Measurements from ENCODE around the gene CLASP1.
"Not testable (repeated sequence)": the region's sequence is repeated elsewhere in the genome, so short reads cannot be mapped to it uniquely, and the experiment has no call there.

CLASP1 gene

DNA sequence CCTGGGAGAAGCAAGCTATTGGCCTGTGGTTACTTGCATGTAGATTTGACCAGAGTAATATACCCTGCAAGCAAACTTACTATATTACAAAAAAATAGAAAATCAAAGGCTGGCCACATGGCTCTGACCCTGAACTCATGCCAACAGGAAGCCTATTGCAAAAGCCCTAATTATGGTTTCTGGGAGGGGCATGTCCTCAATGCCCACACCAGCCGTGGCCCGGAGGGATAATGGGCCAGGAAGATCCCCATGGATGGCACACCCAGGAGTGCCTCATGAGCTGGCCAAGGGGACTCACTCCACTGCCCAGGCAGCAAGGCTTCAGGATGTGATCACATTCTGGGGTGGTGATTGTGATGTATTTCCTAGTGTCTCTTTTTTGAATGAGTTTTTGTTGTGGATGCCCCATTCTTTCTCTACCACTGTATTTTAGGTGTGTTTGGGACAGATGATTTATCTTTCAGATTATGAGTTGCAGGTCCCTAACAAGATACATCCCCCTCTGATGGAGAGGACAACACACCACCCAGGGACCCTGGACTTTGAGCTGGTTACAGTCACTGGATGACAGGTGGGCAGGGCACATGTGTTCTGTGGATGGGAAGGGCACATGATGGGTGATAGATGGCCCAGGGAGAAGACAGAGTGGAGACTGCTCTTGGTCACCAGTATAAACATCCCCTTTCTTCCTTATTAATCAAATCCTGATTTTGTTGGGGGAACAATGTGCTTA is 345.6 kb downstream of the CLASP1 start:
- H3K4me3 ChIP-seq (replicated peaks in 1 of 2; ENCODE audit: low read depth in 2 of 2, low read length in 2 of 2), result no peak overlapping the region
- DNase-seq (ENCODE audit: low read depth in 2 of 2), result no peak
- TF ChIP-seq, protein P1, sequence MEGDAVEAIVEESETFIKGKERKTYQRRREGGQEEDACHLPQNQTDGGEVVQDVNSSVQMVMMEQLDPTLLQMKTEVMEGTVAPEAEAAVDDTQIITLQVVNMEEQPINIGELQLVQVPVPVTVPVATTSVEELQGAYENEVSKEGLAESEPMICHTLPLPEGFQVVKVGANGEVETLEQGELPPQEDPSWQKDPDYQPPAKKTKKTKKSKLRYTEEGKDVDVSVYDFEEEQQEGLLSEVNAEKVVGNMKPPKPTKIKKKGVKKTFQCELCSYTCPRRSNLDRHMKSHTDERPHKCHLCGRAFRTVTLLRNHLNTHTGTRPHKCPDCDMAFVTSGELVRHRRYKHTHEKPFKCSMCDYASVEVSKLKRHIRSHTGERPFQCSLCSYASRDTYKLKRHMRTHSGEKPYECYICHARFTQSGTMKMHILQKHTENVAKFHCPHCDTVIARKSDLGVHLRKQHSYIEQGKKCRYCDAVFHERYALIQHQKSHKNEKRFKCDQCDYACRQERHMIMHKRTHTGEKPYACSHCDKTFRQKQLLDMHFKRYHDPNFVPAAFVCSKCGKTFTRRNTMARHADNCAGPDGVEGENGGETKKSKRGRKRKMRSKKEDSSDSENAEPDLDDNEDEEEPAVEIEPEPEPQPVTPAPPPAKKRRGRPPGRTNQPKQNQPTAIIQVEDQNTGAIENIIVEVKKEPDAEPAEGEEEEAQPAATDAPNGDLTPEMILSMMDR (IDR thresholded peaks at IDR 0.05; ENCODE audit: low read depth, low read length), result no peak

DNA sequence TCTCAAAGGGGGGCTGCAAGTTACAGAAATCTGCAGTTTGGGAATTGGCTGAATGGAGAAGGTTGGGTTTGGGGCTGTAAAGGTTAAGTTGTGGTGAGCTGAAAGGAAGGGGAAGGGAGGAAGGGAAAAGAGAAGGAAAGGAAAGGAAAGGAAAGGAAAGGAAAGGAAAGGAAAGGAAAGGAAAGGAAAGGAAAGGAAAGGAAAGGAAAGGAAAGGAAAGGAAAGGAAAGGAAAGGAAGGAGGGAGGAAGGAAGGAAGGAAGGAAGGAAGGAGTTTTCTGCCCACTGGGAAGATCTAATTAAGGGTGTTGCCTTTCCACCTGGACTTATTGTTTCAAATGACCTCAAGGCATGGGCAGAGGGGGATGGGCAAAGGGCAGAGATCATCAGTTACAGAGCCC is 348.1 kb downstream of the CLASP1 start:
- not testable (repeated sequence) for DNase-seq (ENCODE audit: low read depth in 2 of 2); H3K4me3 ChIP-seq (replicated peaks in 1 of 2; ENCODE audit: low read depth in 2 of 2, low read length in 2 of 2)

DNA sequence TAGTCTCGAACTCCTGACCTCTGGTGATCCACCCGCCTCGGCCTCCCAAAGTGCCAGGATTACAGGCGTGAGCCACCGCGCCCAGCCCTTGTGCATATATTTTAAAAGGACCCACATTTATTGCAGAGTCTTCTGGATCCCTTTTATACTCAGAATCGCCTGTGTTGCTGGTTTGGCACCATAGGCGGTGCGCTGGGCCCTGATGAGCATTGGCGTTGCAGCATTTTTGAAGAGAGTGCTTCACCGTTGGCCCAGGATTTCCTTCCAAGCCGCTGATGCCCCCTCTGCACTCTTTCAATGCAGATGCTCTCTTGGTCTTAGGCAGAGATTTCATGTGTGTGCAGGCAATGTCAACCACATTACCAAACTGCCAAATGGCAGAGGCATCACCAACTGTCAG is 350.8 kb downstream of the CLASP1 start:
- TF ChIP-seq, protein P1 (IDR thresholded peaks at IDR 0.05; ENCODE audit: low read depth, low read length), result no peak
- no peak for DNase-seq (ENCODE audit: low read depth in 2 of 2)
- no peak overlapping the region for H3K4me3 ChIP-seq (replicated peaks in 1 of 2; ENCODE audit: low read depth in 2 of 2, low read length in 2 of 2)

DNA sequence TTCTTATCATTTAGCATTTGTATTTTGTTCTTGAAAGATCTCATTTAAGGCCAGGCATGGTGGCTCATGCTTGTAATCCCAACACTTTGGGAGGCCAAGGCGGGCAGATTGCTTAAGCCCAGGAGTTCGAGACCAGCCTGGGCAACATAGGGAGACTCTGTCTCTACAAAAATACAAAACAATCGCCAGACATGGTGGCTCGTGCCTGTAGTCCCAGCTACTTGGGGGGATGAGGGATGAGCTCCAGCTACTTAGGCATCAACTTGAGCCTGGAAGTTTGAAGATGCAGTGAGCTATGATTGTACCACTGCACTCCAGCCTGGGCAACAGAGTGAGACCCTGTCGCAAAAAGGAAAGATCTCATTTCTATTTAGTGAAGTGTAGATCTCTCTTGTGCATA is 351.4 kb downstream of the CLASP1 start:
- not testable (repeated sequence) for DNase-seq (ENCODE audit: low read depth in 2 of 2); H3K4me3 ChIP-seq (replicated peaks in 1 of 2; ENCODE audit: low read depth in 2 of 2, low read length in 2 of 2)

DNA sequence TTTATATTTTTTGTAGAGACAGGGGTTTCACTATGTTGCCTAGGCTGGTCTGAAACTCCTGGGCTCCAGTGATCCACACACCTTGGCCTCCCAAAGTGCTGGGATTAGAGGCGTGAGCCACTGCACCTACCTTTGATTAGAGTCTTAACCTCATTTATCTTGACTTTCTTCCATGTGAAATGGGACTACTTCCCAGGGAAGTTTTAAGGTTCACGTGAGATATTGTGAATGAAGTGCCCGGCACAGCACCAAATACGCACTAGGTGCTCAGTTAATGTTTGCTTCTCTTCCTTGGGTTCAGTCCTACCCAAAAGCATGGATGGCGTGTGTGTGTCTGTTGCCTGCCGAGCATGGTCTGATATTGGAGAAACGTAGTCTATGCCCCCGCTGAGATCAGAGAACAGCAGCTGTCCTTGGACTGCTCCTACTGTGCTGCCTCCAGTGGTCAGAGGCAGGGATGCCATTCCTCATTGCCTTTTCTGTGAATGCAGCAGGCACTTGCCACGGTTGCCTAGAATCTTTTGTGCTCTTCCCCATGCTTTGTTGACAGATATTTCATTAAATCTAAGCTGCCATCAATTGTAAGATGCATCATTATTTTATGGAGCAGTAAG is 351.9 kb downstream of the CLASP1 start:
- TF ChIP-seq, protein P1 (IDR thresholded peaks at IDR 0.05; ENCODE audit: low read depth, low read length), result peak; percentile 88
- DNase-seq (ENCODE audit: low read depth in 2 of 2), result peak; percentile 26 to 36
- H3K4me3 ChIP-seq (replicated peaks in 1 of 2; ENCODE audit: low read depth in 2 of 2, low read length in 2 of 2), result no peak overlapping the region

DNA sequence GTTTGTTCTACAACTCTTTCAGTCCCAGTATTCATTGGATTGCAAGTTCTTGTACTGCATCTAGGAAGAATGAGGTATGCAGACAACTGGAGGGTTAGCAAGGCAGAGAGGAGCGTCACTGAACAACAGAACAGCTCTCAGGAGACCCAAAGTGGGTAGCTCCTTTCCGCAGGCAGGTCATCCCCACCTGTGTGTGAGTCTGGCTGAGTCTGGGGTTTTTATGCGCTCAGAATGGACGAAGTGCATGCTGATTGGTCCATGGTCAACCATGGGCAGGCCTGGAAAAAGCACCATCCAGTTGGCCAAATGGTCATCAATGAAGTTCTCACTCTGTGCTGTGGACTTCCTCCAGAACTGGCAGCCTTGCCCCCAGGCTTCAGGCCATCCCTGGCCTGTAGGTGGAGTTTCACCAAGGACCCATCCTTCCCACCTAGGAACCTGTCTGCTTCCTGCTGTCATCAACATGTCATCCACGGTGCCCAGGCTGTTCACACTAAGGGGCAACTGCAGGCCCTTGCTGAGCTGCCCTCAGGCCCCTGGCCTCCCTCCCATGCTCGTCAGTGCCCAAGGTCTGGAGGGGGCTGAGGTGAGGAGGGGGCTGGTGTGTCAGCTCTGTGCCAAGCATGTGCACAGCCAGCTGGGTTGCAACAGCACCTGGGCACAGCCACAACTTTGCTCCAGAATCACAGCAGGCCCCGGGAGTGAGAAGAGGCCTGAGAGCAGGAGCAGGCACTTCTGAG is 353.2 kb downstream of the CLASP1 start:
- no peak overlapping the region for H3K4me3 ChIP-seq (replicated peaks in 1 of 2; ENCODE audit: low read depth in 2 of 2, low read length in 2 of 2)
- TF ChIP-seq, protein P1 (IDR thresholded peaks at IDR 0.05; ENCODE audit: low read depth, low read length), result no peak

DNA sequence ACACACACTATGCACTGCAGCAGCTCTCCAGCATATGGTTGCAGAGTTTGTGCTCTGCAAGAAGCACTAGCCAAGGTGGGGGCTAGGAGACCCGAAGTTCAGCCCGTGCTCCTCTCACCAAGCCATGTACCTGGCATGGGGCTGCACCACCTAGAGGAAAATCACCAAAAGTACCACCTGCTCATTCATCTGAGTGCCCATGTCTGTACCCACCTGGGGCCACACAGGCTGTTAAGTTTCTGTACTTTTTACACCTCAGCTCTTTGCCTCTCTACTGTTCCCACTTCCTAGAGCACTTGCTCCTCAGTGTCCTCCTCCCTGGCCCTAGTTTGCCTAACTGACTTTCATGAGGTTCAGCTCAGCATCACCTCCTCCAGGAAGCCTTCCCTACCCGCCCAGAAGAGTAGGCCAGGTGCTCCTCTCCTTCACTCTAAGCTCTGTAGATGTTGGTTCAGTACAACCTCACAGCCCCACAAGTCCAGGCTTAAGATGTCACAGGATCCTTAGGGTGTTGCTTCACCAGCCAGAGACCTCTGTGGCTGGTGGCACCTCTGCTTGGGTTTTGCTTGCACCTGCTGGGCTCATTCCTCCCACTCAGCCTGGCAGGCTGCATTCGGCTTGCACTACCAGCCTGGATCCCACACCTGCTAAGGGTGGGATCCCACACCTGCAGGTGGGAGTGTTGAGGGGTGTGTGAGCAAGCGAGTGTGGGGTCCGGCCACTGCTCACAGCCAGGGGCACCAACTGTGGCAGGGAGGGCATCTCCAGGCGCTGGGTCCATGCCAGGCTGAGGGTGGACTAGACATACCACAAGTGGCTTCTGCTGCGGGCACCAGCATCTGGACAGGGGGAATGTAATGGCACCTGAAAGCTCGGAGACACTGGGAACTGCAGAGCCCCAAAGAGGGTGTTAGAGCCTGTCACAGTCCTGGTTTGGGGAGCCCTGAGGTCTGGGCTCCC is 354.1 kb downstream of the CLASP1 start:
- TF ChIP-seq, protein P1 (IDR thresholded peaks at IDR 0.05; ENCODE audit: low read depth, low read length), result no peak
- no peak for DNase-seq (ENCODE audit: low read depth in 2 of 2)
- H3K4me3 ChIP-seq (replicated peaks in 1 of 2; ENCODE audit: low read depth in 2 of 2, low read length in 2 of 2), result no peak overlapping the region

More for the DNA sequence above, 353.2 kb downstream of the CLASP1 start:
- no peak for DNase-seq (ENCODE audit: low read depth in 2 of 2)

All from cardiac fibroblast (primary cell).